Sciatic nerve (tissue), 2 donors: ENCODE results near the gene MRPS35. TPM values are rescaled to one million over a fixed set of nuclear protein-coding genes. Genes with fewer than 3 reads are reported as not detected.

ENCODE experiments used
- ATAC-seq: fragments of 200-7000 bp; cut with Tn5 transposase; one replicate; pipeline ENCODE4 v1.9.1; 2020; ENCODE audit warnings: mild to moderate bottlenecking, moderate library complexity
- DNase-seq: peaks from one replicate; pipeline ENCODE4 v3.0.0-alpha.2; 2020; ENCODE audit warnings: low spot score
- intact Hi-C: fragments of 100-400 bp; cut with DNase I; formaldehyde crosslinking; loops from one replicate; pipeline ENCODE4 v1.14.2; 2022
- total RNA-seq: library from RNA; stranded (reverse); fragmentation: NEBNext Ultra II Directional; extraction: Animal tissue kit (Norgen Biotek cat#: 25700); gene quantifications from one replicate; pipeline ENCODE4 v1.2.1, GENCODE V29; 2021
- donor health status: DM: no; HTN: no; CAD: no.
- donor health status: DM: no; HTN: no; CAD: no.

Gene MRPS35
- 28.0 TPM for total RNA-seq

DNA sequence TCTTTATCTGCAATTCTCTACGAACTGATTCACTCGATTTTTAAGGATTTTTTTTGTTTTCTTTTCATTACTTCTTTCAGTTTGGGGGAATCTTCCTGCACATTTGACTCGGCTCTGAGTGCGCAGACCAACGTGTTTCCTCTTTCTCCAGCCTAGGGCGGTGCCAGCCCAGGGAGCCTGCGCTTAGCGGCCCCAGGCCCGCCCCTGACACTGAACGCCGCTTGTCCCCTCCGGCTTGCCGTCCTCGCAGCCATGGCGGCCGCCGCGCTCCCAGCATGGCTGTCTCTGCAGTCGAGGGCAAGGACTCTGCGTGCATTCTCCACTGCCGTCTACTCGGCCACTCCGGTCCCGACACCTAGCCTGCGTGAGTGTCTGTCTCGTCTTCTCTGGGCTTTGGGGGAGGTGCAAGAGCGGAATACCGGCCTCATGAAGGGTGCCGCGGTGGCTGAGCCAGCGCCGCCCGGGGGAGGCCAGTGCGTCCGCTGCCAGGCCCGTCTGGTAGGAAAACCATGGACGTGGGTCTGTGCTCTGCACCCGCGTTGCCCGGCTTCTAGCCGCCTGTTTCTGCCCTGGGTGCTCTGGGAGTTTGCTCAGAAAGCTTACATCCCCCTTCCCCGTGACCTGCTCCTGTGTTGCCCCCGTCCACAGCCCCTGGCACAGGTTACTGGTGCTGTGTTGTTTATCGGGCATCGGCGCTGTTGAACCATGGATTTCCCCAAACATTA, at the start of gene MRPS35:
Gene MRPS35 (plus strand): TSS at position 241 of the 725 bp plus-strand sequence. CDS start 12 bp downstream, at position 253.
- ATAC-seq (peak; percentile 99), DNase-seq (peak; percentile 95)
- intact Hi-C loops: no loop called here

DNA sequence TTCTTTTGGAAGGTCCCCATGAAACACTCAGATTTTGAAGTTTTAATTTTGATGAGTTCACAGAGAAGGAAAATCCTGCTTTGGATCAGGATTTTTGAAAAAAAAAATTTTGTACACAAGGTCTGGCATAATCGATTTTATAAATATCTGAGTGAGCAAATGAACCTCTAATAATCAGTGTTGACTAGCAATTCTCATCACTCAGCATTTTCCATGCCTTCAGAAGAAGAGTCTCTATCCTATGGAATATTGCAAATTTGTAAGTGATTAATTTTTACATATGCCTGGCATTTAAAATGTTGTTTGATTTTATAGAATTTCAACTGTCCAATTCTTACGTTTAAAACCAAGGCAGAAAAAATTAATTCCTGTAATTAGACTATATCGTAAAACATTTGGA, 44.9 kb upstream of the MRPS35 start:
- ATAC-seq (no peak), DNase-seq (no peak)
- intact Hi-C loops: no loop called here

DNA sequence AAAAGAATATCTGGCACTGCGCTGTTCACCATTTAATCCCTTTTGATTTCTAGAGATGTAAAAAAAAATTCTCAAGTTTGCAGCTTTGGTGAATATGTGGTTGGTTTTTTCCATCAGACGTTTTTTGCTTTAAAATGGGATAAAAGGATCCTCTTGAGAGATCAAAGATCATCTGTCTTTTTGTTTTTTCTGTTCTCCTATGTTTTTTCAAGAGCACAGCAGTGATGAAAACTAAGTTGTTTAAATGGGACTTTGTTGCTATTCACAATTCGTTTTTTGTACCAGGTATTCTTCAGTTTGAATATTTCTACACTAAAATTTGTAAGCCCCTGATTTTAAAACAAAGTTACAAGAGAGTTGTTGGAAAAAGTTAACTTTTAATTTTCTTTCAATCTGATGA, 44.1 kb upstream of the MRPS35 start:
- intact Hi-C loops: no loop called here

DNA sequence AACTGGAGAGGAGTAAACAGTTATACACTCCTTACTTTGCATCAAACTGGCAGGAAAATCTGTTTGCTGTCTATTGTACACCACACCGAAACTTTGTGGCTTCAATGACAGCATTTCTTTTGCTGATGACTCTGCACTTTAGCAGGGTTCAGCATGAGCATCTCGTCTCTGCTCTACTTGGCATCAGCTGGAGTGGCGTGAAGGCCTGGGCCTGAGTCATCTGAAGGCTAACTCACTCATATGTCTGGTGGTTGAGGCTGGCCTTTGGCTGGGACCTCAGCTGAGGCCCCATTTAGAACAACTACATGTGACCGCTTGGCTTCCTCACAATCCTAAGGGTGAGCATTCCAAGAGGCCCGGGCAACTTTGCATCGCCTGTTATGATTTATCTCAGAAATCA, 43.1 kb upstream of the MRPS35 start:
- ATAC-seq (peak; percentile 30), DNase-seq (no peak)
- intact Hi-C loops: no loop called here

More for the DNA sequence above, 44.1 kb upstream of the MRPS35 start:
- DNase-seq (no peak), ATAC-seq (no peak)

DNA sequence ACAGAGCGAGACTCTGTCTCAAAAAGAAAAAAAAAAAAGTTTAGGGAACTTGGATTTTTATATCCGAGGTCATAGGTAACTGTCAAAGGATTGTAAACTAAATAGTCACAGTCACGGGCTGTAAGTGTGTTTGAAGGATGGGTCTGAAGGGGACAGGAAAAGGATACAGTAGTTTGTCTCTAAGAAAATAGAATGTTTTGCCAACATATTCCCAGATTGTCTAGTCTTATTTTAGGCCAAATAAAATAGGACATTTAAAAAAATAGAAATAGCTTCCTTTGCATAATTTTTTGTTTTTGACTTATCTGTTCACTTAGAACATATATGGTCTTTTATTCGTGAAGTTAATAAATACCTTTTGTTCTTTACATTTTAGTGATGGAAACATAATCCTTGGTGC, 38.6 kb upstream of the MRPS35 start:
- intact Hi-C loops: no loop called here
- DNase-seq: no peak
- ATAC-seq: peak; percentile 29

DNA sequence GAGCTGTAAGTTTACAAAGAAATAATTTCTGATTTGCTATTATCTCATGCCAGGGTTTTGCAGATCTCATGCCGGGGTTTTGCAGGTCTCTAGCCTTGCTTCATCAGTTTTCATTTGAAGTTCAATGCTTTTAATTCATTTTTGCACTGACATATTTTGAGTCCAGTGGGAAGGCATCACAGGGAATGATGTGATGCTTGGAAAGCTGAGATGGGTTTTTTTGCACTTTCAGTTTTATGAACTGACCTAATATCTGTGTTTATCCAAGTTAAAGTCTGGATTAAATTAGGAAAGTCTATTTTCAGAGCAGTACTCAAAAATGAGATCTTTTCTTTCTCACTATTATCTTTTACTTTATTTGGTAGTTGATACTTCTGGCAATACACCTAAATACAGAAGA, 38.0 kb upstream of the MRPS35 start:
- ATAC-seq (peak; percentile 81), DNase-seq (no peak)
- intact Hi-C loops: no loop called here

DNA sequence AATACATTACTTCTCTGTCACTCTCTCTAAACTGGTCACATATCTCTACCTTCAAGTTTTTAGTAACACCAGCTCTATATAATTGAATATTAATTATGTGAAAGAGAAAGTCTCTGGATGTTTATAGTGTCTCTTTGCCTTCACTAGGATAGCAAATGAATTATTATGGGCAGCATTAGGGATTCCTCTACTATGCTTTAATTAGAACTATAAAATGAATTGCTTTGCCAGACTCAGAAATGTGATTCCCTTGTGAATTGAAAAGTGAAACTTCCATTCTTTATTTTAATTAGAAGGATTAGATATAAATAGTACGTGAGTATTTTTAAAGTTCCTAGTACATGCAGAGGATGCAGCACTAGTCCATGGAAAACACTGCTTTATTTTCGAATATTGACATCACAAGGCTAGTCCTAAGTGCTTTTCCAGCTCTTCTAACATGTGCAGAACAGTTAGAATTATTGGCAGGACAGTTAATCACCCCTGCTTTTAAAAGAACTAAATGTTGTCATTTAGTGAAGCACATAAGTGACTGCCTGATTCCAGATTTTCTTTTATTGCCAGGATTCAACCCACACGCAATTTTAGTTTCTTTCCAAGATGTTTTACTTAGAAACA, 37.4 kb upstream of the MRPS35 start:
- DNase-seq (no peak), ATAC-seq (peak; percentile 58)
- intact Hi-C loops: no loop called here

DNA sequence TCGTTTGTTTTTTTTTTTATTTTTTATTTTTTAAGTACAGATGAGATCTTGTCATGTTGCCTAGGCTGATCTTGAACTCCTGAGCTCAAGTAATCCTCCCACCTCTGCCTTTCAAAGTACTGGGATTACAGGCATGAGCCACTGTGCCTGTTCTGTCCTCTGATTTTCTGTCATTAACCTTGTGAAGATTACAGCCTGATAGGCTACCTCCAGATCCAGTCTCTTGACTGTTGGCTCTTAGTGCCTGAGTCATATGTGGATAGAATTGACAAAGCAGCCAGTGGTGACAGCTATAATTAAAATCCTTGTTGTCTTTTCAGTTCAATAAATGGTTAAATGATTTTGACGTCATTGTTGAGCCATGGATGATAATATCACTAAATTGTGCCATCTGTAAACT, 35.6 kb upstream of the MRPS35 start:
- intact Hi-C loops: no loop called here
- no peak for ATAC-seq
- no peak for DNase-seq

DNA sequence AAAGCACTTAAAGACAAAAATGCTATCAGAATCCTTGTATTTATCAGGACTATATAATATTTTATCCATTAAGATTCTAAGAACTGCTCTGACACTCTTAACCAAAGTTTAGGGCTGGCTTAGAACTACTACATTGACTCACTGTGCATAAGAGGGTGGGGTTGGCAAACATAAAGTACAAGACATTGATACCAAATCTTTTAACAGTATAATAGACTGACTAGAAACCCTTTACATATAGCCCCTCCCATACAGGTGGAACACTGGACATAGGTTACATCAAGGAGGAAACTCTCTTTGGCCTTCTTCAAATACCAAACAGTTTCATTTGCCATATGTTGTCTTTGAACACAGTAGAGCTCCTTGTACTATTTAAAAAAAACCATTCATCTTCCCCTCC, 30.0 kb upstream of the MRPS35 start:
- no peak for DNase-seq
- ATAC-seq: no peak
- intact Hi-C loops: no loop called here

DNA sequence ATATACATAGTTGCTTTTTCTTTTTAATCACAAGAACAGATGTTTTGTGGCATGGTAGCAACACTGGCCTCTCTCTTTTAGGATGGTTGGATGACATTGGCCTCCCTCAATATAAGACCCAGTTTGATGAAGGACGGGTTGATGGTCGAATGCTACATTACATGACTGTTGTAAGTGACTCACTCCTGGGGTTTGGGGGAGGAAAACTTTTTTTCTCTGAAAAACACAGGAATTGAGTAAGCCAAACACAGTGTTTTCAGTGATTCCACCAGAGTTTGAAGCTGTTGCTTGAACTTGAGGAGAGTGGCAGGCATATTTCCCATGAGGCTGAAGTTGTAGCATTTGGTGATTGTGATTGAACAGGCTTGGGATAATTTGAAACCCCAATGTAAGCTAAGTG, 28.1 kb upstream of the MRPS35 start:
- DNase-seq: no peak
- intact Hi-C loops: no loop called here
- no peak for ATAC-seq

DNA sequence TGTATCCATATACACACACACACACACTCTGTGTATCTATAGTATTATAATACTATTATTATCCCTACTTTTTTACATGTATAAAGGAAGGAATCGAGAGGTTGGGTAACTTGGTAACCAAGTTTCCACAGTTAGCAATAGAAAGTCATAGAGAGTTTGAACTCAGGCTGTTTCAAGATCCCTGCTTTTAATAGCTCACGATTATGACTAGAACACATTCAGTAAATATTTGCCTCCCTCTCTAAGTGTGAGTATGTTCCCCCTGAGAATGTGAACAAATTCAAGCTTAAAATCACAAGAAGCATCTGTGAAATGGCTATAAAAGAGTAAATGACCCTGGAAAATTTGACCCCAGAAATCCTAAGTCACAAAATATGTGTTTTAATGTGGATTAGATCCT, 25.4 kb upstream of the MRPS35 start:
- ATAC-seq: no peak
- intact Hi-C loops: no loop called here
- DNase-seq: no peak

DNA sequence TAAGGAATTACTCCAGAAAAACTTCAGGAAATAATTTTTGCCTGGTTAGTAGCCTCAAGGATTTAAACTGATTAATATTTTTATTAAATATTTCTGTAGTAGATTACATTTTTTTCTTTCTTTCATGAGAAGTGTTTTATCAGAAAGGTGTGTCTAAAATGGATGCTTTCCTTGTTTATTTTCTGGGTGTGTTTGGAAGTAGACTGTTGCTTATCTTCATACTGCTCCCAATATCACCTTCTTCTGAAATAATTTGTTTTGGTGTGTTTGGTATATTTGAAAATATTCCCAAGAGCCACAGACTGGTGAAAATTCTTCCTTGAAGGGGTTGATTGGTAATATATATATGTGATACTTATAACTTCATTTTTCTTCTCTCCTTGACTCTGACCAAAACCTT, 24.5 kb upstream of the MRPS35 start:
- intact Hi-C loops: no loop called here
- DNase-seq: no peak
- ATAC-seq: no peak

DNA sequence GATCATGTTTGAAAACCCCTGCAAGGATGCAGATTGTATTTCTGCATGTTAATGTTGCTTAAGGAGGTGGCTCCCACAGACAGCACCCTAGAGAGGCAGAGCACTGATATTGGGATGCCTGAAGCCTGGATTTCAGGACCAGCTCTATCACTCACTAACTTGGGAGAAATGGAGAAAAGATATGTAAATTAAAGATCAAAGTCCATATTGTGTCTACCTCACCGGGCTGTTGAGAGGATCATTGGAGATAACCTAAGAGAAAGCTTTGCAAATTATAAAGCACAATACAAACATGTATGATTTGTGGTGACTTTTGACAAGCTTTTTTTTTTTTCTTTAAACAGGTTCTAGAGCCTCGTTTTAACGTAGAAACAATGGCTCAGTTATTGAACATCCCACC, 22.0 kb upstream of the MRPS35 start:
- no peak for ATAC-seq
- intact Hi-C loops: no loop called here
- DNase-seq: no peak

DNA sequence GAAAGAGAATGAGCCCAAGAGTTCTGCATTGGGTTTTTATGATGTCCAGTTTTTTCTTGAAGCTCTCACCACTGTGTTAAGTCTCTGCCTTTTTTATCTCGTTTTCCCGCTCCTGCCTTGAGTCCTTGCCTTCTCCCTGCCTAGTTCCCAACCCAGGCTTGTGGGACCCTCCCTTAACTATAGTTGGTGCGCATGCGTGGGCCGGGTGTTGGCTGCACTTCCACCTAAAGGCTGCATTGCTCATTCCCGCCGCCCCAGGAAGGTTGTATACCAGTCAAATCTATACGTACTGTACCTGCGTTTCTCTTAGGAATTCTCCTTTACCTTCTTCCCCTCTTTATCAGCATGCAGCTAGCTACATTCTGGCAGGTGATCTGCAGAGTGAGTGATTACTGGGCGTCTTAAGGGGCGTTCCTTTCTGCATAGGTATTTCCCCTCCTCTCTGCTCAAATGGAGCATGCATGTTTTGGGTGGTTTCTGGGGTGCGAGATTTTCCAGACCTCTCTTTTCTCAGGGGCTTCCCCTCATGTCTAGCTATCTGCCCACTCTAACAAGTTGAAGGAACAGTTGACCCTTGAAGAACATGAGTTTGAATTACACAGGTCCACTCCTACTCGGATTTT, 21.0 kb upstream of the MRPS35 start:
- intact Hi-C loops: no loop called here
- DNase-seq: no peak
- ATAC-seq: no peak

DNA sequence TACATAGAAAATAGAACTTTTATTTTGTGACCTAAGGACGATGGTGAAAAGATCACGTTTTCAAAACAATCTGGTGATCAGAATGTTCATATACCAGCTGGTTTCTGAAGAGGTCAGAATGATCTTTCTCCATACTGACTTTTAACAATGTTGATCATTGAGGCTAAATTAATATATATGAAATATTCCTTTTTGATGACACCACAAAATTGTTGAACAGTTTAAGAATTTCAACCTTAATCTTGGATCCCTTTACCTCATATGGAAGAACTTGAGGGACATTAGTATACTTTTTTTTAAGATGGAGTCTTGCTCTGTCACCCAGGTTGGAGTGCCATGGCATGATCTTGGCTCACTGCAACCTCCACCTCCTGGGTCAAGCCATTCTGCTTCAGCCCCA, 17.2 kb upstream of the MRPS35 start:
- ATAC-seq: no peak
- intact Hi-C loops: no loop called here
- no peak for DNase-seq

DNA sequence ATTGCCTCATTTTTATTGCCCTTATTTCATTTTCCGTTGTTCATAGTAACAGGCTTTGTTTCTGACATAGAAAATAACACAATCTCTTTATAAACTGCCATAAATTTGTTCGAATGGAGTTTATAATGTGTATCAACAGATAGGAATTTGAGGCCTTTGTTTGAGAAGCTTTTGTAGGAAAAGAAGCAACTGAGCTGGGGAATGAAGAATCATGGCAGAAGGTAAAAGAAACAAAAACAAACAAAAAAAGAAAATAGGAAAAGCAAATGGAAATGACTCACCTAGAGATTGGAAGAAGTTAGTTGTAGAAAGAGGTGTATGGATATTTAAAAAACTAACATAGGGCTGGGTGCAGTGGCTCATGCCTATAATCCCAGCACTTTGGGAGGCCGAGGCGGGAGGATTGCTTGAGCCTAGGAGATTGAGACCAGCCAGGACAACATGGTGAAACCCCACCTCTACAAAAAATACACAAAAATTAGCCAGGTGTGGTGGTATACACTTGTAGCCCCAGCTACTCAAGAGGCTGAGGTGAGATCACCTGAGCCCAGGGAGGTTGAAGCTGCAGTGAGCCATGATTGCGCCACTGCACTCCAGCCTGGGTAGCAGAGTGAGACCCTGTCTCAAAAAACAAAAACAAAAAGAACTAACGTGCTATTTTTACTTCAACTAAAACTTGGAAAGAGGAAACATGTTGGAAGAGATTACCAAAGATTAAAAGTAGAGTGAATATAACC, 14.9 kb upstream of the MRPS35 start:
- no peak for DNase-seq
- intact Hi-C loops: no loop called here
- no peak for ATAC-seq

DNA sequence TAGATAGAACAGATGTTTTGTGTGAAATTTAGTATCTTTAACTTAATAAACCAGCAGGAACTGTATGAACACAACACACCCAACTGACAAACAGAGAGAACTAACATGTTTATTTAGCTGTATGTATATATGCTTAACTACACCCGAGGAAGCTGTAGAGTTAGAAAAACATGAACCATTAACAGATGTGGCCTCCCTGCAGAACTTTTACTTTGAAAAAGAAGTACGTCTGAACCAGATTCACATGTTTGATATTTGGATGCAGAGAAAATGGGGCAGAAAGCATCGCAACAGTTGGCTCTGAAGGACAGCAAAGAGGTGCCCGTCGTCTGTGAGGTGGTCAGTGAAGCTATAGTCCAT, 14.4 kb upstream of the MRPS35 start, which contains the start of gene REP15:
Gene REP15 (plus strand): TSS at position 155 of the 360 bp plus-strand sequence. CDS start 116 bp downstream, at position 271.
- DNase-seq (no peak), ATAC-seq (no peak)
- intact Hi-C loops: no loop called here

DNA sequence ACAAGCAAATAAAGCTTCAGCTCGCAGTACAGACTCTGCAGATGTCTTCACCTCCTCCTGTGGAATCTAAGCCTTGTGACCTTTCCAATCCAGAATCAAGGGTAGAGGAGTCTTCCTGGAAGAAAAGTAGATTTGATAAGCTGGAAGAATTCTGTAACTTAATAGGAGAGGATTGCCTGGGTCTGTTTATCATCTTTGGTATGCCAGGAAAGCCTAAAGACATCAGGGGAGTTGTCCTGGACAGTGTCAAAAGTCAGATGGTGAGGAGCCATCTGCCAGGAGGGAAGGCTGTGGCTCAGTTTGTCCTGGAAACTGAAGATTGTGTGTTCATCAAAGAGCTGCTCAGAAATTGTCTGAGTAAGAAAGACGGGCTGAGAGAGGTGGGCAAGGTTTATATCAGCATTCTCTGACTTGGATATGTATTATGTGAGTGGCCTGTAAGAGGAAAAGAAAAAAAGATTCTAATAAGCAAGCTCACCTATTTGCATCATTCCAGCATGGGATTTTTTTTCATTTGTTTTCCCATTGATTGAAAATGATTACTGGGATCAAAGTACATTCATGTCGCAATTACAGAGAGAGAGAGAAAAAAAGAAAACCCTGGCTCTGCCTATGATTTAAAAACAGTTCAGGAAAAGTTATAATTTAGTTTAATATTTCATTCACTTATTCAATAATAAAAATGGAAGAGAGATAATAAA, 13.6 kb upstream of the MRPS35 start:
- no peak for ATAC-seq
- intact Hi-C loops: no loop called here
- DNase-seq: no peak

DNA sequence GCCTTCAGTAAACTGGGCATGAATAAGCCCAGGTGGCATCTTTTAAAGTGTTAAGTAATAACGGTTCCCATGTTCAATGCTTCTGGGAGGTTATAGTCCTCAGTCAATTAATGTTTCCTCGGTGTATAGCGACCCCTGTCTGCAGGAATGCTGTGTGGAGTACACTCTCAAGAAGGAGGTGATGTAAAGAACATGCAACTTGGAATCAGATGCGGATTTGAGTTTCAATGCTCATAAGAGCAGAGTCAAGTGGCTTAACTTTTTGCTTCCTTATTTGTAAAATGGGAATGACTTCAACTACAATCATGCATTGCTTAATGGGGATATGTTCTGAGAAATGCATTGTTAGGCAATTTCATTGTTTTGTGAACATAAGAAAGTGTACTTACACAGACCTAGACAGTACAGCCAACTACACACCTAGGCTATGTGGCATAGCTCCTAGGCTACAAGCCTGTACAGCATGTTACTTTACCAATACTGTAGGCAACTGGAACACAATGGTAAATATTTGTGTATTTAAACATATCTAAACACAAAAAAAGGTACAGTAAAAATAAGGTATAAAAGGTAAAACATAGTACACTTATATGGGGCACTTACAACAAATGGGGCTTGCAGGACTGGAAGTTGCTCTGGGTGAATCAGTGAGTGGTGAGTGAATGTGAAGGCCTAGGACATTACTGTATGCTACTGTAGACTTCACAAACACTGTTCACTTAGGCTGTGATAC, 6.7 kb upstream of the MRPS35 start:
- intact Hi-C loops: no loop called here
- DNase-seq: peak; percentile 72
- ATAC-seq: peak; percentile 82
